Panc1 (cell line): ENCODE measurements around the gene SELENBP1. TPM values are rescaled to one million over a fixed set of nuclear protein-coding genes. Genes with fewer than 3 reads are reported as not detected.
A peak's percentile ranks its signal among the peaks of the same experiment; 100 is the strongest.

Experiments used
- ATAC-seq: fragments of 200-7000 bp; cut with Tn5 transposase; 2 replicates; pipeline ENCODE4 v1.9.1; 2020; ENCODE audit warnings: mild to moderate bottlenecking, moderate library complexity
- BruUV-seq: library from RNA; stranded (reverse); fragments of 400-500 nt; replicated peaks from 2 replicates; lab custom pipeline; 2021; lab: Mats Ljungman, UMichigan
- CTCF ChIA-PET: fragments of 300-600 bp; sonication (Branson Sonifier 250); formaldehyde crosslinking; loops from one replicate; lab custom pipeline; 2022; ENCODE audit warnings: antibody characterized with exemption; lab: Charles Lee
- POLR2A ChIA-PET: fragments of 300-600 bp; sonication (Branson Sonifier 250); formaldehyde crosslinking; loops from one replicate; lab custom pipeline; 2022; ENCODE audit warnings: antibody characterized with exemption; lab: Charles Lee
- DNase-seq: peaks from one replicate; pipeline ENCODE4 v3.0.0-alpha.2; 2010; ENCODE audit warnings: low read depth, low spot score
- H3K27ac ChIP-seq: 2 replicates; pipeline ENCODE4 v1.5.1; 2011; ENCODE audit warnings: mild to moderate bottlenecking, low read length, inconsistent platforms
- H3K27me3 ChIP-seq: fragments of 200-500 bp; sonication (Bioruptor generic); 2 replicates; pipeline ENCODE4 v1.6.0; 2014; ENCODE audit warnings: low read length, inconsistent platforms; ENCODE audit not compliant: control insufficient read depth, insufficient read depth
- H3K36me3 ChIP-seq: fragments of 200-500 bp; sonication (Bioruptor generic); 2 replicates; pipeline ENCODE4 v1.5.1; 2014; ENCODE audit warnings: inconsistent platforms, mild to moderate bottlenecking, low read length, moderate library complexity; ENCODE audit not compliant: control insufficient read depth, insufficient read depth
- H3K4me1 ChIP-seq: 2 replicates; pipeline ENCODE4 v1.5.1; 2011; ENCODE audit warnings: inconsistent platforms, mild to moderate bottlenecking, low read length, moderate library complexity; ENCODE audit not compliant: control insufficient read depth, insufficient read depth
- H3K4me3 ChIP-seq, 2 experiments: 2 replicates each; pipeline ENCODE4 v1.5.1; 2011 to 2012; ENCODE audit warnings: low read depth in 2 of 2, low read length in 2 of 2, mild to moderate bottlenecking in 2 of 2, inconsistent platforms in 1 of 2, moderate library complexity in 1 of 2
- H3K9me3 ChIP-seq: fragments of 200-500 bp; sonication (Bioruptor generic); 2 replicates; pipeline ENCODE4 v1.5.1; 2014; ENCODE audit warnings: low read depth, mild to moderate bottlenecking, inconsistent platforms, low read length, moderate library complexity; ENCODE audit not compliant: control insufficient read depth, insufficient read depth
- CTCF ChIP-seq: fragments of 450-650 bp; IDR thresholded peaks from 2 replicates; pipeline ENCODE4 v1.5.1; 2017; ENCODE audit warnings: mild to moderate bottlenecking
- POLR2AphosphoS5 ChIP-seq: IDR thresholded peaks from 2 replicates; pipeline ENCODE4 v1.6.1; 2012; ENCODE audit warnings: mild to moderate bottlenecking, low read depth, low read length, moderate library complexity
- REST ChIP-seq, 2 experiments: IDR thresholded peaks; 2 replicates each; pipeline ENCODE4 v1.6.1; 2011 to 2012; ENCODE audit warnings: low read depth in 2 of 2, control low read depth in 1 of 2, low read length in 1 of 2, mild to moderate bottlenecking in 1 of 2, moderate library complexity in 1 of 2; ENCODE audit not compliant: insufficient read depth in 1 of 2
- SIN3A ChIP-seq: IDR thresholded peaks from 2 replicates; pipeline ENCODE4 v1.6.1; 2012; ENCODE audit warnings: low read depth, mild to moderate bottlenecking, low read length, moderate library complexity, borderline replicate concordance; ENCODE audit not compliant: insufficient read depth
- TCF7L2 ChIP-seq: IDR thresholded peaks from 2 replicates; pipeline ENCODE4 v1.6.1; 2011; ENCODE audit warnings: mild to moderate bottlenecking, low read depth, low read length, inconsistent platforms
- in situ Hi-C: cut with HindIII; loops from 2 replicates; pipeline ENCODE4 v1.10.0; 2016; ENCODE audit warnings: low sequenced_read_pairs, low pct_unique_long_range_greater_than_20kb
- intact Hi-C: fragments of 100-400 bp; cut with micrococcal nuclease; formaldehyde crosslinking; loops from one replicate; pipeline ENCODE4 v1.10.0; 2022; ENCODE audit not compliant: unreplicated experiment
- total RNA-seq: library from RNA; stranded (reverse); gene quantifications from one replicate; pipeline ENCODE4 v1.2.1, GENCODE V29; 2021; ENCODE audit not compliant: unreplicated experiment

The SELENBP1 gene
- total RNA-seq, 1 experiment from 2014 or later = 5.9 TPM

- in situ Hi-C loops = no loop called here
- no peak for ATAC-seq
- H3K36me3 ChIP-seq = no peaks in the 10 kb centered on the region
- TF ChIP-seq POLR2AphosphoS5 = no peak
- H3K9me3 ChIP-seq = no peaks in the 10 kb centered on the region
- no peak overlapping the region for H3K27ac ChIP-seq
- CTCF ChIA-PET = interaction anchor here (0.6 kb wide), 1 partner anchor 36 kb away, joined by 3 read pairs; no protein-coding TSS in a partner anchor
- POLR2A ChIA-PET = no interaction called here
- peaks cover 5% of the 10 kb centered on the region; the same call in 1 of the 2 replicates for H3K4me1 ChIP-seq
- H3K27me3 ChIP-seq = no peaks in the 10 kb centered on the region
- DNase-seq = no peak
- intact Hi-C loops = no loop called here
- BruUV-seq = TSS peak; percentile 52
- no peak overlapping the region for H3K4me3 ChIP-seq
Observed at GRCh38 chr1:151336556-151336955, 35.9 kb downstream of the SELENBP1 start.

- POLR2A ChIA-PET = no interaction called here
- in situ Hi-C loops (no loop called here), intact Hi-C loops (no loop called here)
- no TSS peak for BruUV-seq
- H3K27me3 ChIP-seq = no peaks in the 10 kb centered on the region
- H3K4me3 ChIP-seq = no peak overlapping the region
- CTCF ChIA-PET = no interaction called here
- no peaks in the 10 kb centered on the region for H3K4me1 ChIP-seq
- no peak overlapping the region for H3K27ac ChIP-seq
- DNase-seq (no peak), ATAC-seq (no peak)
- no peak for TF ChIP-seq POLR2AphosphoS5
- TF ChIP-seq SIN3A = no peak
- TF ChIP-seq CTCF = no peak
- no peak for TF ChIP-seq TCF7L2
- H3K9me3 ChIP-seq = no peaks in the 10 kb centered on the region
- no peaks in the 10 kb centered on the region for H3K36me3 ChIP-seq
Observed at GRCh38 chr1:151334822-151335221, 37.7 kb downstream of the SELENBP1 start.

GRCh38 chr1:151327903-151328674 lies 44.4 kb downstream of the SELENBP1 start:
- ATAC-seq (peak; percentile 68), DNase-seq (no peak)
- peaks cover 5% of the 10 kb centered on the region; the same call in 1 of the 2 replicates for H3K36me3 ChIP-seq
- no peak for TF ChIP-seq TCF7L2
- TF ChIP-seq SIN3A = 0 out of 2 replicates have a peak, but pooled peaks have one; percentile 48
- no peak for TF ChIP-seq CTCF
- no peak for TF ChIP-seq REST (IDR thresholded peaks at IDR 0.05; ENCODE audit: insufficient read depth in 1 of 2, low read depth in 2 of 2, low read length in 1 of 2)
- in situ Hi-C loops = no loop called here
- CTCF ChIA-PET = interaction anchor here (0.6 to 2.2 kb wide), 5 partner anchors 13 to 107 kb away, joined by 3 to 8 read pairs (median 3); partner anchors contain the start of gene PSMB4
- intact Hi-C loops = no loop called here
- BruUV-seq = no TSS peak
- peak overlapping the region; percentile 79 to 82 for H3K4me3 ChIP-seq
- H3K27me3 ChIP-seq = no peaks in the 10 kb centered on the region
- H3K27ac ChIP-seq = peak overlapping the region; percentile 97
- H3K4me1 ChIP-seq = peaks cover 15% of the 10 kb centered on the region
- no peaks in the 10 kb centered on the region for H3K9me3 ChIP-seq
- POLR2A ChIA-PET = interaction anchor here (0.6 kb wide), 2 partner anchors 11 to 435 kb away, joined by 3 to 7 read pairs; no protein-coding TSS in a partner anchor
